Measurements from ENCODE around the gene PDE8B.

The PDE8B gene

GRCh38 chr5:77402796-77403195, 192.3 kb downstream of the PDE8B start:
- H2AFZ ChIP-seq (ENCODE audit: low read length, unreplicated experiment), result no peak overlapping the region
- no peak overlapping the region for H3K27ac ChIP-seq (ENCODE audit: low read depth, low read length)
- no peaks in the 10 kb centered on the region for H3K36me3 ChIP-seq (ENCODE audit: insufficient read depth, low read length)
- no peaks in the 10 kb centered on the region for H3K4me1 ChIP-seq (ENCODE audit: control insufficient read depth, insufficient read depth, low read length, unreplicated experiment)
- no peaks in the 10 kb centered on the region for H3K27me3 ChIP-seq (ENCODE audit: insufficient read depth, low read length)
- H3K4me3 ChIP-seq (ENCODE audit: low read depth, low read length), result no peak overlapping the region
- H3K79me2 ChIP-seq (ENCODE audit: control insufficient read depth, insufficient read depth, low read length, unreplicated experiment), result no peaks in the 10 kb centered on the region

- Histone ChIP-seq H3K4me1 (ENCODE audit: control insufficient read depth, insufficient read depth, low read length, unreplicated experiment) (no peaks in the 10 kb centered on the region), H3K27me3 (ENCODE audit: insufficient read depth, low read length) (no peaks in the 10 kb centered on the region), H2AFZ (ENCODE audit: low read length, unreplicated experiment) (no peak overlapping the region), H3K79me2 (ENCODE audit: control insufficient read depth, insufficient read depth, low read length, unreplicated experiment) (no peaks in the 10 kb centered on the region), H3K27ac (ENCODE audit: low read depth, low read length) (no peak overlapping the region), H3K4me3 (ENCODE audit: low read depth, low read length) (no peak overlapping the region), H3K36me3 (ENCODE audit: insufficient read depth, low read length) (no peaks in the 10 kb centered on the region)
These were observed 196.7 kb downstream of the PDE8B start for GRCh38 chr5:77407152-77407551.

GRCh38 chr5:77409870-77410621, 199.6 kb downstream of the PDE8B start:
- no peak overlapping the region for H3K4me3 ChIP-seq (ENCODE audit: low read depth, low read length)
- H2AFZ ChIP-seq (ENCODE audit: low read length, unreplicated experiment), result no peak overlapping the region
- no peaks in the 10 kb centered on the region for H3K36me3 ChIP-seq (ENCODE audit: insufficient read depth, low read length)
- no peaks in the 10 kb centered on the region for H3K27me3 ChIP-seq (ENCODE audit: insufficient read depth, low read length)
- H3K79me2 ChIP-seq (ENCODE audit: control insufficient read depth, insufficient read depth, low read length, unreplicated experiment), result no peaks in the 10 kb centered on the region
- no peak overlapping the region for H3K27ac ChIP-seq (ENCODE audit: low read depth, low read length)
- no peaks in the 10 kb centered on the region for H3K4me1 ChIP-seq (ENCODE audit: control insufficient read depth, insufficient read depth, low read length, unreplicated experiment)

- Histone ChIP-seq H3K27ac (ENCODE audit: low read depth, low read length) (no peak overlapping the region), H2AFZ (ENCODE audit: low read length, unreplicated experiment) (no peak overlapping the region), H3K4me1 (ENCODE audit: control insufficient read depth, insufficient read depth, low read length, unreplicated experiment) (peaks cover 8% of the 10 kb centered on the region), H3K27me3 (ENCODE audit: insufficient read depth, low read length) (no peaks in the 10 kb centered on the region), H3K79me2 (ENCODE audit: control insufficient read depth, insufficient read depth, low read length, unreplicated experiment) (no peaks in the 10 kb centered on the region), H3K36me3 (ENCODE audit: insufficient read depth, low read length) (no peaks in the 10 kb centered on the region), H3K4me3 (ENCODE audit: low read depth, low read length) (no peak overlapping the region)
These were observed 202.6 kb downstream of the PDE8B start for GRCh38 chr5:77413049-77413448.

- Histone ChIP-seq H3K4me3 (ENCODE audit: low read depth, low read length) (peak overlapping the region; percentile 59; the same call in 1 of the 2 replicates), H3K27ac (ENCODE audit: low read depth, low read length) (peak overlapping the region; percentile 90), H3K79me2 (ENCODE audit: control insufficient read depth, insufficient read depth, low read length, unreplicated experiment) (no peaks in the 10 kb centered on the region), H2AFZ (ENCODE audit: low read length, unreplicated experiment) (peak overlapping the region; percentile 88), H3K36me3 (ENCODE audit: insufficient read depth, low read length) (no peaks in the 10 kb centered on the region), H3K4me1 (ENCODE audit: control insufficient read depth, insufficient read depth, low read length, unreplicated experiment) (peaks cover 21% of the 10 kb centered on the region), H3K27me3 (ENCODE audit: insufficient read depth, low read length) (no peaks in the 10 kb centered on the region)
These were observed 207.7 kb downstream of the PDE8B start for GRCh38 chr5:77418162-77418561.

- Histone ChIP-seq H3K4me3 (ENCODE audit: low read depth, low read length) (peak overlapping the region; percentile 59), H3K27me3 (ENCODE audit: insufficient read depth, low read length) (no peaks in the 10 kb centered on the region), H3K36me3 (ENCODE audit: insufficient read depth, low read length) (no peaks in the 10 kb centered on the region), H3K79me2 (ENCODE audit: control insufficient read depth, insufficient read depth, low read length, unreplicated experiment) (no peaks in the 10 kb centered on the region), H3K4me1 (ENCODE audit: control insufficient read depth, insufficient read depth, low read length, unreplicated experiment) (peaks cover 21% of the 10 kb centered on the region), H2AFZ (ENCODE audit: low read length, unreplicated experiment) (peak overlapping the region; percentile 88), H3K27ac (ENCODE audit: low read depth, low read length) (peak overlapping the region; percentile 90)
These were observed 208.4 kb downstream of the PDE8B start for GRCh38 chr5:77418601-77419581.

GRCh38 chr5:77419644-77420582, 209.4 kb downstream of the PDE8B start:
- Histone ChIP-seq H3K27ac (ENCODE audit: low read depth, low read length) (no peak overlapping the region), H3K4me1 (ENCODE audit: control insufficient read depth, insufficient read depth, low read length, unreplicated experiment) (peaks cover 21% of the 10 kb centered on the region), H3K36me3 (ENCODE audit: insufficient read depth, low read length) (no peaks in the 10 kb centered on the region), H2AFZ (ENCODE audit: low read length, unreplicated experiment) (no peak overlapping the region), H3K27me3 (ENCODE audit: insufficient read depth, low read length) (no peaks in the 10 kb centered on the region), H3K4me3 (ENCODE audit: low read depth, low read length) (no peak overlapping the region), H3K79me2 (ENCODE audit: control insufficient read depth, insufficient read depth, low read length, unreplicated experiment) (no peaks in the 10 kb centered on the region)

- peaks cover 22% of the 10 kb centered on the region for H3K4me1 ChIP-seq (ENCODE audit: control insufficient read depth, insufficient read depth, low read length, unreplicated experiment)
- H3K27me3 ChIP-seq (ENCODE audit: insufficient read depth, low read length), result no peaks in the 10 kb centered on the region
- H3K4me3 ChIP-seq (ENCODE audit: low read depth, low read length), result no peak overlapping the region
- H3K36me3 ChIP-seq (ENCODE audit: insufficient read depth, low read length), result no peaks in the 10 kb centered on the region
- no peak overlapping the region for H3K27ac ChIP-seq (ENCODE audit: low read depth, low read length)
- no peak overlapping the region for H2AFZ ChIP-seq (ENCODE audit: low read length, unreplicated experiment)
- no peaks in the 10 kb centered on the region for H3K79me2 ChIP-seq (ENCODE audit: control insufficient read depth, insufficient read depth, low read length, unreplicated experiment)
These were observed 210.5 kb downstream of the PDE8B start for GRCh38 chr5:77420940-77421339.

- H3K79me2 ChIP-seq (ENCODE audit: control insufficient read depth, insufficient read depth, low read length, unreplicated experiment), result no peaks in the 10 kb centered on the region
These were observed 212.7 kb downstream of the PDE8B start for GRCh38 chr5:77423022-77423750.

More at GRCh38 chr5:77423022-77423750, 212.7 kb downstream of the PDE8B start:
- Histone ChIP-seq H3K4me1 (ENCODE audit: control insufficient read depth, insufficient read depth, low read length, unreplicated experiment) (peaks cover 33% of the 10 kb centered on the region), H3K27ac (ENCODE audit: low read depth, low read length) (no peak overlapping the region), H3K4me3 (ENCODE audit: low read depth, low read length) (no peak overlapping the region), H3K27me3 (ENCODE audit: insufficient read depth, low read length) (no peaks in the 10 kb centered on the region), H3K36me3 (ENCODE audit: insufficient read depth, low read length) (no peaks in the 10 kb centered on the region), H2AFZ (ENCODE audit: low read length, unreplicated experiment) (no peak overlapping the region)
